Esophagus (tissue), 2 donors: ENCODE data around the gene RPL38. TPM values are rescaled to one million over a fixed set of nuclear protein-coding genes. Genes with fewer than 3 reads are reported as not detected.

ENCODE experiments used
- H3K27ac ChIP-seq, 2 donors: one replicate each; pipeline ENCODE4 v1.5.1; 2013; ENCODE audit warnings: low read depth in 2 of 2, mild to moderate bottlenecking in 2 of 2, inconsistent platforms in 1 of 2, low read length in 1 of 2, moderate library complexity in 1 of 2
- H3K27me3 ChIP-seq, 2 donors: one replicate each; pipeline ENCODE4 v1.6.1; 2013; ENCODE audit warnings: low read length in 2 of 2, control low read depth in 1 of 2, mild to moderate bottlenecking in 1 of 2; ENCODE audit not compliant: insufficient read depth in 2 of 2, control insufficient read depth in 1 of 2
- H3K36me3 ChIP-seq, 2 donors: one replicate each; pipeline ENCODE4 v1.6.1; 2013; ENCODE audit warnings: low read length in 1 of 2; ENCODE audit not compliant: control insufficient read depth in 2 of 2, insufficient read depth in 2 of 2
- H3K4me1 ChIP-seq, 2 donors: one replicate each; pipeline ENCODE4 v1.6.1; 2013; ENCODE audit warnings: low read length in 1 of 2; ENCODE audit not compliant: control insufficient read depth in 2 of 2, insufficient read depth in 2 of 2
- H3K4me3 ChIP-seq, 2 donors: one replicate each; pipeline ENCODE4 v1.5.1; 2013; ENCODE audit warnings: low read length in 2 of 2, mild to moderate bottlenecking in 2 of 2, low read depth in 1 of 2, moderate library complexity in 1 of 2
- H3K9me3 ChIP-seq, 2 donors: one replicate each; pipeline ENCODE4 v1.6.1; 2013; ENCODE audit warnings: mild to moderate bottlenecking in 2 of 2, low read depth in 1 of 2, low read length in 1 of 2, moderate library complexity in 1 of 2; ENCODE audit not compliant: control insufficient read depth in 2 of 2, insufficient read depth in 1 of 2
- WGBS, 2 donors: extraction: QIAGEN DNeasy Blood & Tissue Kit; methylation state at CpG; one replicate each; pipeline ENCODE4 v1.1.7; 2013; 5-methylcytosine and 5-hydroxymethylcytosine counted together
- polyA plus RNA-seq, 2 donors: library from polyadenylated mRNA; stranded (reverse); fragments of 200-250 nt; gene quantifications; one replicate each; pipeline ENCODE4 v1.2.3, GENCODE V29; 2013
- donor health status: healthy with polysubstance abuse.
- donor health status: Bipolar disorder and iron deficiency.

Gene RPL38
- polyA plus RNA-seq, 2 donors, result 1,223 to 1,349 TPM

- Histone ChIP-seq H3K4me3 (no peak overlapping the region), H3K27ac (no peak overlapping the region), H3K36me3 (peaks cover 0 to 2% of the 10 kb centered on the region in 2 donors), H3K27me3 (no peaks in the 10 kb centered on the region), H3K9me3 (no peaks in the 10 kb centered on the region), H3K4me1 (peaks cover 0 to 4% of the 10 kb centered on the region in 2 donors)
- 75 to 81% methylated on average over 17 of the region's 17 CpGs for WGBS, 2 donors
These were observed 28.7 kb downstream of the RPL38 start for GRCh38 chr17:74231928-74232907.

GRCh38 chr17:74233937-74234336 lies 30.5 kb downstream of the RPL38 start:
- WGBS, 2 donors, result 84 to 91% methylated on average over 8 of the region's 8 CpGs
- Histone ChIP-seq H3K36me3 (peaks cover 0 to 2% of the 10 kb centered on the region in 2 donors), H3K27me3 (no peaks in the 10 kb centered on the region), H3K9me3 (no peaks in the 10 kb centered on the region), H3K4me3 (no peak overlapping the region), H3K4me1 (peaks cover under 1 to 4% of the 10 kb centered on the region in 2 donors), H3K27ac (no peak overlapping the region)

- Histone ChIP-seq H3K36me3 (peaks cover 0 to 2% of the 10 kb centered on the region in 2 donors), H3K4me3 (no peak overlapping the region), H3K27me3 (no peaks in the 10 kb centered on the region), H3K9me3 (no peaks in the 10 kb centered on the region), H3K27ac (no peak overlapping the region), H3K4me1 (peaks cover 3 to 4% of the 10 kb centered on the region in 2 donors)
- WGBS, 2 donors, result 77 to 79% methylated on average over 1 of the region's 1 CpG
These were observed 31.0 kb downstream of the RPL38 start for GRCh38 chr17:74234486-74234885.

- no peaks in the 10 kb centered on the region for H3K9me3 ChIP-seq
- 65 to 66% methylated on average over 19 of the region's 19 CpGs for WGBS, 2 donors
- no peaks in the 10 kb centered on the region for H3K27me3 ChIP-seq
- H3K4me1 ChIP-seq, result peaks cover 4% of the 10 kb centered on the region in 2 donors
- no peak overlapping the region for H3K4me3 ChIP-seq
- no peak overlapping the region for H3K27ac ChIP-seq
- H3K36me3 ChIP-seq, result peaks cover 0 to 2% of the 10 kb centered on the region in 2 donors
These were observed 31.6 kb downstream of the RPL38 start for GRCh38 chr17:74235040-74235581.

- peaks cover 2 to 4% of the 10 kb centered on the region in 2 donors for H3K4me1 ChIP-seq
- no peak overlapping the region for H3K27ac ChIP-seq
- WGBS, 2 donors, result 66 to 70% methylated on average over 8 of the region's 8 CpGs
These were observed 32.5 kb downstream of the RPL38 start for GRCh38 chr17:74235911-74236371.

GRCh38 chr17:74237321-74237720 lies 33.8 kb downstream of the RPL38 start:
- Histone ChIP-seq H3K9me3 (no peaks in the 10 kb centered on the region), H3K27ac (no peak overlapping the region), H3K36me3 (no peaks in the 10 kb centered on the region), H3K4me3 (no peak overlapping the region), H3K27me3 (no peaks in the 10 kb centered on the region), H3K4me1 (peaks cover 4% of the 10 kb centered on the region in 2 donors)
- WGBS, 2 donors, result 86% methylated on average over 12 of the region's 12 CpGs

More at GRCh38 chr17:74235911-74236371, 32.5 kb downstream of the RPL38 start:
- Histone ChIP-seq H3K4me3 (no peak overlapping the region), H3K9me3 (no peaks in the 10 kb centered on the region), H3K27me3 (no peaks in the 10 kb centered on the region), H3K36me3 (peaks cover 0 to under 1% of the 10 kb centered on the region in 2 donors)

- 61 to 70% methylated on average over 10 of the region's 10 CpGs for WGBS, 2 donors
- peaks cover 4% of the 10 kb centered on the region in 2 donors for H3K4me1 ChIP-seq
- no peak overlapping the region for H3K4me3 ChIP-seq
- no peak overlapping the region for H3K27ac ChIP-seq
- H3K27me3 ChIP-seq, result no peaks in the 10 kb centered on the region
- no peaks in the 10 kb centered on the region for H3K9me3 ChIP-seq
- H3K36me3 ChIP-seq, result no peaks in the 10 kb centered on the region
These were observed 35.7 kb downstream of the RPL38 start for GRCh38 chr17:74239172-74239571.

GRCh38 chr17:74240618-74241205 lies 37.2 kb downstream of the RPL38 start:
- Histone ChIP-seq H3K4me1 (peaks cover 2 to 4% of the 10 kb centered on the region in 2 donors), H3K27ac (no peak overlapping the region), H3K9me3 (no peaks in the 10 kb centered on the region), H3K36me3 (no peaks in the 10 kb centered on the region), H3K27me3 (no peaks in the 10 kb centered on the region), H3K4me3 (no peak overlapping the region)
- WGBS, 2 donors, result 47 to 58% methylated on average over 11 of the region's 11 CpGs

GRCh38 chr17:74241431-74241830 lies 38.0 kb downstream of the RPL38 start:
- H3K9me3 ChIP-seq, result no peaks in the 10 kb centered on the region
- no peaks in the 10 kb centered on the region for H3K27me3 ChIP-seq
- H3K36me3 ChIP-seq, result no peaks in the 10 kb centered on the region
- WGBS, 2 donors, result 37 to 50% methylated on average over 9 to 10 of the region's 10 CpGs
- no peak overlapping the region for H3K27ac ChIP-seq
- H3K4me3 ChIP-seq, result no peak overlapping the region
- peaks cover 2 to 4% of the 10 kb centered on the region in 2 donors for H3K4me1 ChIP-seq
